HPDE6-E6E7 (cell line): Measurements from ENCODE around the gene RNF128.
"Not testable (repeated sequence)": the region's sequence is repeated elsewhere in the genome, so short reads cannot be mapped to it uniquely, and the experiment has no call there.

Experiments used
- DNase-seq: peaks from one replicate; pipeline ENCODE4 v3.0.0; 2011; ENCODE audit warnings: missing footprints; ENCODE audit errors: extremely low spot score

Gene RNF128

GRCh38 chrX:106742805-106743204, 16.3 kb downstream of the RNF128 start:
- no peak for DNase-seq

DNA sequence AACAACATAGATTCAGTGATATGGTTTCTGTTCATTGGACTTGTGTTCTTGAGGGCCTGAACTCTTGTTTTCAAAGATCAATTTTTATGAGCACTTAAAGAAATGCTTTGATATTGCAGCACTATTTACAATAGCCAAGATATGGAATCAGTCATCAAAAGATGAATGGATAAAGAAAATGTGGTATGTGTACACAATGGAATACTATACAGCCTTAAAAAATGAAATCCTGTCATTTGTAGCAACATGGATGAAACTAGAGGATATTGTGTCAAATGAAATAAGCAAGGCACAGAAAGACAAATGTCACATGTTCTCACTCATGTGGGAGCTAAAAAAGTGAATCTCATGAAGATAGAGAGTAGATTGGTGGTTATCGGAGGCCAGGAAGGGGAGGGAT, 21.9 kb downstream of the RNF128 start:
- DNase-seq = no peak

GRCh38 chrX:106751407-106751806, 24.9 kb downstream of the RNF128 start:
- no peak for DNase-seq

DNA sequence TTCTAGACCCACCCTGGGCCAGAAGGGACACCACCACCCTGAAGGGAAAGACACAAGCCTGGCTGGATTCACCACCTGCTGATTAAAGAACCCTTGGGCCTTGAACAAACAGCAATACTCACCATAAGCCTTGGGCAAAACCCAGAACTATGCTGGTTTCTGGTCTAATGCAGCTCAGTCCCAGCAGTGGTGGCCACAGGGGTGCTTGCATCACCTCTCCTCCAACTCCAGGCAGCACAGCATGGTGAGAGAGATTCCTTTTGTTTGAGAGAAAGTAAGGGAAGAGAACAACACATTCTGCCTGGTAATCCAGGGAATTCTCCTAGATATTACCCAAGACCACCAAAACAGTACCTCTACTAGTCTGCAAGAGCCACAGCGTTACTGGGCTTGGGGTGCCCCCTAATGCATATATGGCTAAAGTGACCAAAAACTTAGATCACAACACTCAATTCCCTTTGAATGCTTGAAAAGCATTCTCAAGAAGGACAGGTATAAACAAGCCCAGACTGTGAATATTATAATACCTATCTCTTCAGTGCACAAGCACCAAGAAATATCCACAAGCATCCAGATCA, 25.7 kb downstream of the RNF128 start:
- no peak for DNase-seq

DNA sequence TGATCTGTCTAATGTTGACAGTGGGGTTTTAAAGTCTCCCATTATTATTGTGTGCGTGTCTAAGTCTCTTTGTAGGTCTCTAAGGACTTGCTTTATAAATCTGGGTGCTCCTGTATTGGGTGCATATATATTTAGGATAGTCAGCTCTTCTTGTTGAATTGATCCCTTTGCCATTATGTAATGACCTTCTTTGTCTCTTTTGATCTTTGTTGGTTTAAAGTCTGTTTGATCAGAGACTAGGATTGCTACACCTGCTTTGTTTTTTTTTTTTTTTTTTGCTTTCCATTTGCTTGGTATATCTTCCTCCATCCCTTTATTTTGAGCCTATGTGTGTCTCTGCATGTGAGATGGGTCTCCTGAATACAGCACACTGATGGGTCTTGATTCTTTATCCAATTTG, 42.8 kb downstream of the RNF128 start:
- DNase-seq = not testable (repeated sequence)

DNA sequence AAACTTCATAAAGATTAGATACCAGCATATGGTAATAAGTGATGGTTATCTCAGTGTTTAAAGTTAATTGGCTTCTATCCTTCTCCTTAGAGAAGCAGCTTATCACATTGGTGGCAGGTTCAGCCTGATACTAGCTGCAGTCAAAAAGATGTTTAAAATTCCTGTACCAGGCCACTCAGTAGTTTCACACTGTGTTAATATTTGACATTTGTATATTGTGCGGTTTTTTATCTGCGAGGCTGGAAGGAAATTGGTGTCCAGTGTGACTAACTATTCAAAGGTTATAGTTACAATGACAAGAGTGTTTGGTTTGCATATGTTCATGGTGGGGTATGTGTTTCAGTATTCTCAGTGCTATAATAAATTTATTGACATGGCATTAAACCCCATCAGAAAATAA, 48.5 kb downstream of the RNF128 start:
- no peak for DNase-seq

DNA sequence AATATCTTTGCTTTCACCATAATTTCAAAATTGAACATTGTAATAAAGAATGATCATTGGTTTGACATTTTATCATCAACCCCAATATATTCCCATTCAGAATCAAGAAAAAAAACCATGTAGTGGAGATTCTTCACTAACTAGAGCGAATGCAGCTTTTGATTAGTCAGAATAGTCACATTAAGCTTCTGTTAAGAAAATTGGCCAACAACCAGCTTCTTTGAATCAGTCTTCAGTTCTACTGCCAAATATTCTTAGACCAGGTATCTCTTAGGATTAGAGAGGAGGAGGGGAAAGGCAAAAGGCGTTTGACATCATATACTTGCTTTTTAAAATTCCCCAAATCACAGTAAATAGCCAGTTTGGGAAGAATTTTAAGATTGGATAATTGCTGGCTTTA, 53.8 kb downstream of the RNF128 start:
- no peak for DNase-seq

DNA sequence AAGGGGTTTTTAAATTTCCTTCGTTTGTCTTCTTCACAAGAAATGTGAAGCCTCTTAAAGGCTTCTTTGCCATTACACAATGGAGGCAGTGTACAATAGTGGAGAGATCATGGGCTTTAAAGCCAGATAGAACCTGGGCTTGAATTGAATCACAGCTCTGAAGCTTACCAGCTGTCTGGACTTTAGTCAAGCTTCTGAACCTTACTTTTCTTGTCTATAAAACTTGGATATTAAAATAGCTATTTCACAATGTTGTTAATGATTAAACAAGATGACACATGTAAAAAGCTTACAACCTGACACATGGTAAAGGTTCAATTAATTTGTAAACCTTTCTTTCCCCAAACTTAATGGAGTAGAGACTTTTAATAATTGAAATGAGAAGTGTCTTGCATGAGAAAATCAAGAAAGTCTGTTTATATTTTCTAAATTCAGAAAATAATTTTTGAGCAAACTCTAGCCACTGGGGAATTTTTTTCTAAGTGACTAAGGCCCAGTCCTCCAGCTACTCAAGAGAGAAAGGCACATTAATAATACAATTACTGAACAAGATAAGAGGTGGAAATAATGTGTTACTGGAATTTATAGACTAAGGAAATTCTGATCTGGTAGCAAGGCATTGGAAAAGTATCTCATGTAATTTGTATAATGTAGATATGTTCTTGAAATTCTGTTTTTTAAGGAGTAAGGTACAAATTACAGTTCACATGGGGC, 54.3 kb downstream of the RNF128 start:
- DNase-seq = no peak

DNA sequence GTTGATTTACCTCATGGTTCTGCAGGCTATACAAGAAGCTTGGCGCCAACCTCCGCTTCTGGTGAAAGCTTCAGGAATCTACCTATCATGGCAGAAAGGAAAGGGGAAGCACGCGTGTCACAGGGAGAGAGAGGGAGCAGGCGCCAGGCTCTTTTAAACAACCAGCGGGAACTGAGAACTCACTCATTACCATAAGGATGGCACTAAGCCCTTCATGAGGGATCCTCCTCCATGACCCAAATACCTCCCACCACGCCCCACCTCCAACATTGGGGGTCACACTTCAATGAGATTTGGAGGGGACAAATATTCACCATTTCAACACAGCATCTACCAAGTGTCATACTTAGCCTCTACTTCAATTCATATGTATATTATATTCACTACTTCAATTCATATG, 57.2 kb downstream of the RNF128 start:
- DNase-seq = no peak

DNA sequence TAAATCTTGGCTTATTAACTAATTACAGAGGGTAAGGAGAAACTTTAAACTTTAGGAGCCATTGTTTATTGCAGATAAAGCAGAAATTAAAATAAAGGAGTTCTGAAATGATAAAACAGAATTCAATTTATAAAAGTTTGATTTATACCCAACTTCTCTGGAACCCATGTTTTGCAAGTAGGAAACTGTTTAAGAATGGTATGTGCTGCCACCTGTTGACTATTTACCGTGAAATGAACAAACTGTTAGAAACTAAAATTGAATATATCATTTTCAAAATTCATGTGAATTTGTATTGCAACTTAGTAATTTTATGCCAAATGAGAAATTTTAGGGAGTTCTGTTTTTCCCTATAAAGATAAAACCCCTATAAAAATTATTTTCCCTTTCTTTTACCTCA, 65.0 kb downstream of the RNF128 start:
- DNase-seq = no peak

- DNase-seq = no peak
Measured at GRCh38 chrX:106802063-106802387, 75.5 kb downstream of the RNF128 start.

DNA sequence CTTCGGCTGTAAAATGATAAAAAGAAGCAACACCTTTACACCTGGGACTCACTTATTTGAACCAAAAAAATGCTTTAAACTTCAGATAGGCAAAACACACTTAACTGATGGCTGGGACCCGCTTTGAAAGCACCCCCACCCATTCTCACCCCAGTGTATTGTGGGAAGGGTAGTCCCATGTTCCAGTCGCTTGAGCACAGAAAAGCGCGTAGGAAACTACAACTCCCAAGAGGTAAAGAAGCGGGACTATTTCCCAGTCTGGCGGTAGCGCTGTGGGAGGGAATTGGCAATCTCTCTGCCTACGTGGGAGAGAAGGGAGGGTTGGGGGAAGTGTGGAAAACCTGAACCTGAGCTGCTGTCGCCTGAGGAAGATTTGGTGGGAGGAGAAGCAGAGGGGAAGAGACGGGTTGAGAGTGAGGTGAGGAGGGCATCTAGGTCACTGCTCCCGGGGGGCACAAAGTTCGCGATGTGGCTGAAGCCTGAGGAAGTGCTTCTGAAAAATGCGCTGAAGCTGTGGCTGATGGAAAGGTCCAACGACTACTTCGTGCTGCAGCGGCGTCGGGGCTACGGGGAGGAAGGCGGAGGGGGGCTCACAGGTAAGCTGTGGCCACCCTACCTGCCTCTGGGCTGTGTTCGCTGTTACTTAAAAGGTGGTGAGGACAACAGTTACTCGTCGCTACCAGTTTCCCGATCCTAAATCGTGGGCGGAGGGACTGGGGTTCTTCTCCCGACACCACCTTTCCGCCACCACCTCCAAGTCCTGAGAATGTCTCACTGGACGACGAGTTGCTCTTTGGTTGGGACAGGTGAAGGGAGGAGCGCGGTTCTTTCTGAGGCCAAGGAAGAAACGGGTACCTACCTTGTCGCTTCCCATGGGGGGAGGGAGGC, 76.1 kb downstream of the RNF128 start, which contains the start of gene TBC1D8B:
Gene TBC1D8B, plus strand, starts transcription at position 286 of the 888 bp plus-strand sequence. Its CDS starts 181 bp downstream, at position 467.
- DNase-seq = peak; percentile 66

- no peak for DNase-seq
Measured at GRCh38 chrX:106811131-106811910, 84.8 kb downstream of the RNF128 start.

DNA sequence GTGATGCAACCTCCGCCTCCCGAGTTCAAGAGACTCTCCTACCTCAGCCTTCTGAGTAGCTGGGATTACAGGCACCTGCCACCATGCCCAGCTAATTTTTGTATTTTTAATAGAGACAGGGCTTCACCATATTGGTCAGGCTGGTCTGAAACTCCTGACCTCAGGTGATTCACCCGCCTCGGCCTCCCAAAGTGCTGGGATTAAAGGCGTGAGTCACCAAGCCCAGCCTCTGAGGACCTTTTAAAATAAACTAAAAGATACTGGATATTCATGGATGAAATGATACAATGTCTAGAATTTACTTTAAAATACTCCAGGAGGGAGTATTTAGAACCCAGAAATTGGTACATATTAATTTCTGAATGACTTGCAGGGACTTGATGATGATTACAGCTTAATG, 86.4 kb downstream of the RNF128 start:
- DNase-seq = not testable (repeated sequence)

DNA sequence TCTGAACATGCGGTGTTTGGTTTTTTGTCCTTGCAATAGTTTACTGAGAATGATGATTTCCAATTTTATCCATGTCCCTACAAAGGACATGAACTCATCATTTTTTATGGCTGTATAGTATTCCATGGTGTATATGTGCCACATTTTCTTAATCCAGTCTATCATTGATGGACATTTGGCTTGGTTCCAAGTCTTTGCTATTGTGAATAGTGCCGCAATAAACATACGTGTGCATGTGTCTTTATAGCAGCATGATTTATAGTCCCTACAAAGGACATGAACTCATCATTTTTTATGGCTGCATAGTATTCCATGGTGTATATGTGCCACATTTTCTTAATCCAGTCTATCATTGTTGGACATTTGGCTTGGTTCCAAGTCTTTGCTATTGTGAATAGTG, 87.6 kb downstream of the RNF128 start:
- DNase-seq = not testable (repeated sequence)
